Fibroblast of villous mesenchyme (primary cell): Measurements from ENCODE around the gene UBE2S. TPM values are rescaled to one million over a fixed set of nuclear protein-coding genes. Genes with fewer than 3 reads are reported as not detected.

Source experiments
- DNase-seq: peaks from one replicate; pipeline ENCODE4 v3.0.0-alpha.2; 2010; ENCODE audit warnings: low read depth
- H3K4me3 ChIP-seq: 2 replicates; pipeline ENCODE4 v1.5.1; 2011; ENCODE audit warnings: low read depth, mild to moderate bottlenecking, low read length
- total RNA-seq: library from RNA; depleted of rRNA; stranded (reverse); fragments of >200 nt; gene quantifications from 2 replicates; pipeline ENCODE4 v1.2.3, GENCODE V29; 2012
- TF ChIP-seq, protein P1 (sequence below): IDR thresholded peaks from 2 replicates; pipeline ENCODE4 v1.5.1; 2012; ENCODE audit warnings: low read depth, mild to moderate bottlenecking, low read length; ENCODE audit not compliant: insufficient read depth

UBE2S gene
- total RNA-seq, 1 donor: 108 TPM

GRCh38 chr19:55379174-55379573 is 28.4 kb downstream of the UBE2S start:
- TF ChIP-seq, protein P1, sequence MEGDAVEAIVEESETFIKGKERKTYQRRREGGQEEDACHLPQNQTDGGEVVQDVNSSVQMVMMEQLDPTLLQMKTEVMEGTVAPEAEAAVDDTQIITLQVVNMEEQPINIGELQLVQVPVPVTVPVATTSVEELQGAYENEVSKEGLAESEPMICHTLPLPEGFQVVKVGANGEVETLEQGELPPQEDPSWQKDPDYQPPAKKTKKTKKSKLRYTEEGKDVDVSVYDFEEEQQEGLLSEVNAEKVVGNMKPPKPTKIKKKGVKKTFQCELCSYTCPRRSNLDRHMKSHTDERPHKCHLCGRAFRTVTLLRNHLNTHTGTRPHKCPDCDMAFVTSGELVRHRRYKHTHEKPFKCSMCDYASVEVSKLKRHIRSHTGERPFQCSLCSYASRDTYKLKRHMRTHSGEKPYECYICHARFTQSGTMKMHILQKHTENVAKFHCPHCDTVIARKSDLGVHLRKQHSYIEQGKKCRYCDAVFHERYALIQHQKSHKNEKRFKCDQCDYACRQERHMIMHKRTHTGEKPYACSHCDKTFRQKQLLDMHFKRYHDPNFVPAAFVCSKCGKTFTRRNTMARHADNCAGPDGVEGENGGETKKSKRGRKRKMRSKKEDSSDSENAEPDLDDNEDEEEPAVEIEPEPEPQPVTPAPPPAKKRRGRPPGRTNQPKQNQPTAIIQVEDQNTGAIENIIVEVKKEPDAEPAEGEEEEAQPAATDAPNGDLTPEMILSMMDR: no peak
- no peak overlapping the region for H3K4me3 ChIP-seq
- DNase-seq: no peak

GRCh38 chr19:55377356-55378131 is 30.0 kb downstream of the UBE2S start:
- no peak for DNase-seq
- no peak overlapping the region for H3K4me3 ChIP-seq
- TF ChIP-seq, protein P1: no peak

DNA sequence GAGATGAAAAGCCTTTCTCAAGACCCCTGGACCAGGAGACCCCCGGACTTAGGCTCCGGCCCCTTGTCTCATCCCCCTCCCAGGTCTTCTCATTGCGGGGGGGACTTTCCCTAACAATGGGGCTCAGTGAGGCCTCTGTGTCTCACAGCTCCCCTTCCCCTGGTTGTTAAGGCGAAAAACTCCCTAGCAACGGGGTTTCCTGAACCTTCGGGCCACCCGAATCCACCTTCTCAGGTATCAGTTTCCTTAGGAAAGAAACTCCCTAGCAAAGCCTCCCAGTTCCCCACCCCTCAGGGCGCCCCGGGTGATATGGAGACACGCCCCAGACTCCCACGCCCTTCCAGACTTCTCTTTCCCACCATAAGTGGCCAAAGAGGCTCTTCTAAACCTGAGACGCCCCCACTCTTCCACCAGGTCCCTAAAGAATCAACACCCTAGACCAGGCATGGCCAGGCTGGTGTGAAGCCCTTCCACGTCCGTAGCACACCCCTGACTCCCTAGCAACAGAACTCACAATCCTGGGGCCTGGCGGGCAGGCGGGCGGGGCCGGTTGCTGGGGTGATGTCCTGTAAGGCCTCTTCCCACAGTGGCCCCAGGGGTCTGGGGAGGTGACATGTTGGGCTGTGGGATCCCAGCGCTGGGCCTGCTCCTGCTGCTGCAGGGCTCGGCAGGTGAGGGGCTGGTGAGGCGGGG is 31.2 kb downstream of the UBE2S start, which contains the start of gene TMEM190:
Gene TMEM190, plus strand, starts transcription at position 586 of the 693 bp plus-strand sequence. Its CDS starts 28 bp downstream, at position 614.
- DNase-seq: no peak
- TF ChIP-seq, protein P1: no peak
- no peak within 1 kb of the TSS for H3K4me3 ChIP-seq

GRCh38 chr19:55373993-55374757 is 33.4 kb downstream of the UBE2S start:
- H3K4me3 ChIP-seq: no peak overlapping the region
- peak; percentile 81 for DNase-seq
- TF ChIP-seq, protein P1: no peak

DNA sequence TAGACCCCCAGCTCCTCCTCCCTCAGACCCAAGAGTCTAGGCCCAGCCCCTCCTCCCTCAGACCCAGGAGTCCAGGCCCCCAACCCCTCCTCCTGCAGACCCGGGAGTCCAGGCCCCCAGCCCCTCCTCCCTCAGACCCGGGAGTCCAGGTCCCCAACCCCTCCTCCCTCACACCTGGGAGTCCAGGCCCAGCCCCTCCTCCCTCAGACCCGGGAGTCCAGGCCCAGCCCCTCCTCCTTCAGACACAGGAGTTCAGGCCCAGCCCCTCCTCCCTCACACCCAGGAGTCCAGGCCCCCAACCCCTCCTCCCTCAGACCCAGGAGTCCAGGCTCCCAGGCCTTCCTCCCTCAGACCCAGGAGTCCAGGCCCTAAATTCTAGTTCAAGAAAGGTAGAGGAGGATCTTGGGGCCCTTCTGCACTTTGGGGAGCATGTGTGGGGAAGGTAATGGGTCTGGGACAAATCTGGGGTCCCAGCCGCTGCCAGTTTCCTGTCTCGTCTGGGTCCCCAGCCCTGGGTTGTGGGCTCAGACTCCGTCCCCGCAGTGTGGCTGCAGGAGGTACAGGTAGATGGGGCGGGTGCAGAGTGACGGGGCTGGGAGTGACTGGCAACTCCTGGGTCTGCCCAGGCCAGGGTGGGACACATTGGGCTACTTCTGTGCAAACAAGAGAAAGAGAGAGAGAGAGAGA is 34.1 kb downstream of the UBE2S start:
- no peak for DNase-seq
- TF ChIP-seq, protein P1: no peak

More for the DNA sequence above, 34.1 kb downstream of the UBE2S start:
- H3K4me3 ChIP-seq: no peak overlapping the region
